ENCODE results near the gene TMED10. TPM values are rescaled to one million over a fixed set of nuclear protein-coding genes. Genes with fewer than 3 reads are reported as not detected.

The TMED10 gene
- total and polyA plus RNA-seq, 2 of the 13 experiments (the other 11 are each of a cell fraction or from before 2014, with no cell fraction given): 311 to 377 TPM

DNA sequence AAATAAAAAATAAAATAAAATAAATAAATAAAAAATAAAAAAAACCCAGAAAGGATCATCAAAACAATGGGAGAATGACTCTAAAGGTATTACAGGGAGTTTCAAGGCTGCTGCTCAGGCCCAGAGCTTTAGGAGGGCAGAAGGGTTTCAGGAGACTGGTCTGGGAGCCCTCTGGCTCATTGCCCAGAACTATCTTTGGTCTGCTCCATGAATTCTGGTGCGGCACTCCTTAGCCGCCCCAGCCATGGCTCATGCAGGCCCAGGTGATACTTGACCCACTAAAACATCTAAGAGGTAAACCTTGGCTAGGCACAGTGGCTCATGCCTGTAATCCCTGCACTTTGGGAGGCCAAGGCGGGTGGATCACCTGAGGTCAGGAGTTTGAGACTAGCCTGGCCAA lies 14.7 kb upstream of the TMED10 start:
- TF ChIP-seq, protein P1, sequence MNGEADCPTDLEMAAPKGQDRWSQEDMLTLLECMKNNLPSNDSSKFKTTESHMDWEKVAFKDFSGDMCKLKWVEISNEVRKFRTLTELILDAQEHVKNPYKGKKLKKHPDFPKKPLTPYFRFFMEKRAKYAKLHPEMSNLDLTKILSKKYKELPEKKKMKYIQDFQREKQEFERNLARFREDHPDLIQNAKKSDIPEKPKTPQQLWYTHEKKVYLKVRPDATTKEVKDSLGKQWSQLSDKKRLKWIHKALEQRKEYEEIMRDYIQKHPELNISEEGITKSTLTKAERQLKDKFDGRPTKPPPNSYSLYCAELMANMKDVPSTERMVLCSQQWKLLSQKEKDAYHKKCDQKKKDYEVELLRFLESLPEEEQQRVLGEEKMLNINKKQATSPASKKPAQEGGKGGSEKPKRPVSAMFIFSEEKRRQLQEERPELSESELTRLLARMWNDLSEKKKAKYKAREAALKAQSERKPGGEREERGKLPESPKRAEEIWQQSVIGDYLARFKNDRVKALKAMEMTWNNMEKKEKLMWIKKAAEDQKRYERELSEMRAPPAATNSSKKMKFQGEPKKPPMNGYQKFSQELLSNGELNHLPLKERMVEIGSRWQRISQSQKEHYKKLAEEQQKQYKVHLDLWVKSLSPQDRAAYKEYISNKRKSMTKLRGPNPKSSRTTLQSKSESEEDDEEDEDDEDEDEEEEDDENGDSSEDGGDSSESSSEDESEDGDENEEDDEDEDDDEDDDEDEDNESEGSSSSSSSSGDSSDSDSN (CRISPR knock-in tag; IDR thresholded peaks at IDR 0.05): no peak
- Histone ChIP-seq H3K36me3 (replicated peaks in 1 of 2; ENCODE audit: control insufficient read depth in 1 of 2, insufficient read depth in 2 of 2, low read length in 2 of 2) (no peaks in the 10 kb centered on the region), H2AFZ (ENCODE audit: low read length) (no peak overlapping the region), H3K4me1 (ENCODE audit: insufficient read depth, low read length) (peaks cover 15% of the 10 kb centered on the region), H3K9ac (ENCODE audit: insufficient read depth, low read depth, low read length) (no peak overlapping the region), H3K27me3 (ENCODE audit: control insufficient read depth in 1 of 2, insufficient read depth in 2 of 2, low read length in 2 of 2) (peaks cover 0 to 36% of the 10 kb centered on the region in 2 experiments), H3K79me2 (ENCODE audit: insufficient read depth, low read length) (no peaks in the 10 kb centered on the region), H3K4me2 (ENCODE audit: low read depth, low read length) (no peak overlapping the region), H3K27ac (ENCODE audit: extremely low read length, insufficient read depth, low read length) (no peak overlapping the region), H4K20me1 (ENCODE audit: insufficient read depth, low read length) (0 out of 2 replicates have a peak, but pooled peaks cover 3% of the 10 kb centered on the region), H3K4me3 (replicated peaks in 1 of 3; ENCODE audit: insufficient read depth in 1 of 3, low read depth in 2 of 3, low read length in 3 of 3) (no peak overlapping the region), H3K9me3 (ENCODE audit: low read length) (no peaks in the 10 kb centered on the region)
- POLR2A ChIA-PET: no interaction called here
- CTCF ChIA-PET (ENCODE audit: low intra/inter-chr PET ratio, low total read pairs): no interaction called here
- DNase-seq (ENCODE audit: low spot score): no peak
- 33% methylated on average over 3 of the region's 3 CpGs for WGBS (ENCODE audit: low lambda C conversion rate)
- no TSS peak for BruUV-seq (replicated peaks)
- ATAC-seq: no peak
- intact Hi-C loops (cut with micrococcal nuclease; ENCODE audit: unreplicated experiment): no loop called here
- no peak for FAIRE-seq
- in situ Hi-C loops (cut with HindIII; ENCODE audit: extremely low pct_ligation_motif_present, low pct_unique_long_range_greater_than_20kb): no loop called here

DNA sequence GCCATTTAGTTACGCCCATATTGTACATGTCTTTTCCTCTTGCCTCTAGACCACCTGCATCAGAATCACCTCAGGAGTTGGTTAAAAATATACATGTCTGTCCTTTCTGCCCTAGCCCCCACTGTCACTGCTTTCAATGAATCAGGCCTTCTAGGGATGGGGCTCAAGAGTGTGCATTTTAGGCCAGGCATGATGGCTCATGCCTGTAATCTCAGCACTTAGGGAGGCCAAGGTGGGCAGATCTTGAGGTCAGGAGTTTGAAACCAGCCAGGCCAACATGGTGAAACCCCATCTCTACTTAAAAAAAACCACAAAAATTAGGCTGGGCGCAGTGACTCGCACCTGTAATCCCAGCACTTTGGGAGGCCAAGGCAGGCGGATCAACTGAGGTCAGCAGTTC lies 13.6 kb upstream of the TMED10 start:
- H2AFZ ChIP-seq (ENCODE audit: low read length): no peak overlapping the region
- no peak overlapping the region for H3K4me2 ChIP-seq (ENCODE audit: low read depth, low read length)
- no peak overlapping the region for H3K9ac ChIP-seq (ENCODE audit: insufficient read depth, low read depth, low read length)
- BruUV-seq (replicated peaks): no TSS peak
- ATAC-seq: no peak
- intact Hi-C loops (cut with micrococcal nuclease; ENCODE audit: unreplicated experiment) (no loop called here), in situ Hi-C loops (cut with HindIII; ENCODE audit: extremely low pct_ligation_motif_present, low pct_unique_long_range_greater_than_20kb) (no loop called here)
- ChIA-PET POLR2A (no interaction called here), CTCF (ENCODE audit: low intra/inter-chr PET ratio, low total read pairs) (no interaction called here)
- no peaks in the 10 kb centered on the region for H3K79me2 ChIP-seq (ENCODE audit: insufficient read depth, low read length)
- TF ChIP-seq ZNF878 (CRISPR knock-in tag; IDR thresholded peaks at IDR 0.05): no peak
- no peak for TF ChIP-seq ZNF234 (CRISPR knock-in tag; conservative IDR thresholded peaks at IDR 0.05)
- TF ChIP-seq, protein P2, sequence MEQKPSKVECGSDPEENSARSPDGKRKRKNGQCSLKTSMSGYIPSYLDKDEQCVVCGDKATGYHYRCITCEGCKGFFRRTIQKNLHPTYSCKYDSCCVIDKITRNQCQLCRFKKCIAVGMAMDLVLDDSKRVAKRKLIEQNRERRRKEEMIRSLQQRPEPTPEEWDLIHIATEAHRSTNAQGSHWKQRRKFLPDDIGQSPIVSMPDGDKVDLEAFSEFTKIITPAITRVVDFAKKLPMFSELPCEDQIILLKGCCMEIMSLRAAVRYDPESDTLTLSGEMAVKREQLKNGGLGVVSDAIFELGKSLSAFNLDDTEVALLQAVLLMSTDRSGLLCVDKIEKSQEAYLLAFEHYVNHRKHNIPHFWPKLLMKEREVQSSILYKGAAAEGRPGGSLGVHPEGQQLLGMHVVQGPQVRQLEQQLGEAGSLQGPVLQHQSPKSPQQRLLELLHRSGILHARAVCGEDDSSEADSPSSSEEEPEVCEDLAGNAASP (CRISPR knock-in tag; IDR thresholded peaks at IDR 0.05; ENCODE audit: borderline replicate concordance): no peak
- TF ChIP-seq KLF9 (CRISPR knock-in tag; IDR thresholded peaks at IDR 0.05; ENCODE audit: low read depth): no peak
- no peak for TF ChIP-seq ZFP62 (CRISPR knock-in tag; IDR thresholded peaks at IDR 0.05)
- no peak for TF ChIP-seq ZNF549 (CRISPR knock-in tag; IDR thresholded peaks at IDR 0.05)
- no peak for TF ChIP-seq CEBPG (CRISPR knock-in tag; IDR thresholded peaks at IDR 0.05)
- no peak for TF ChIP-seq ZFP37 (CRISPR knock-in tag; IDR thresholded peaks at IDR 0.05; ENCODE audit: borderline replicate concordance)
- no peak for TF ChIP-seq SMAD1 (CRISPR knock-in tag; IDR thresholded peaks at IDR 0.05; ENCODE audit: borderline replicate concordance, low read depth)
- TF ChIP-seq KAT2B (IDR thresholded peaks at IDR 0.05; ENCODE audit: borderline replicate concordance, low read depth, low read length): no peak
- H3K36me3 ChIP-seq (replicated peaks in 1 of 2; ENCODE audit: control insufficient read depth in 1 of 2, insufficient read depth in 2 of 2, low read length in 2 of 2): no peaks in the 10 kb centered on the region
- H4K20me1 ChIP-seq (ENCODE audit: insufficient read depth, low read length): no peaks in the 10 kb centered on the region
- WGBS (ENCODE audit: low lambda C conversion rate): 57% methylated on average over 4 of the region's 4 CpGs
- no peak for DNase-seq (ENCODE audit: low spot score)
- peaks cover 20% of the 10 kb centered on the region; the same call in 1 of the 2 replicates for H3K4me1 ChIP-seq (ENCODE audit: insufficient read depth, low read length)
- peaks cover 0 to 29% of the 10 kb centered on the region in 2 experiments; a peak in 4 of 5 replicates for H3K27me3 ChIP-seq (ENCODE audit: control insufficient read depth in 1 of 2, insufficient read depth in 2 of 2, low read length in 2 of 2)
- H3K27ac ChIP-seq (ENCODE audit: extremely low read length, insufficient read depth, low read length): no peak overlapping the region
- FAIRE-seq: no peak
- no peaks in the 10 kb centered on the region for H3K9me3 ChIP-seq (ENCODE audit: low read length)
- H3K4me3 ChIP-seq (replicated peaks in 1 of 3; ENCODE audit: insufficient read depth in 1 of 3, low read depth in 2 of 3, low read length in 3 of 3): no peak overlapping the region
